Duodenal mucosa (tissue), 2 donors: ENCODE data around the gene PGC.

Source experiments
- H3K27ac ChIP-seq: one replicate; pipeline ENCODE4 v1.7.0; 2013; ENCODE audit warnings: low read depth, low read length
- H3K27me3 ChIP-seq, 2 donors: one replicate each; pipeline ENCODE4 v1.7.0; 2013; ENCODE audit warnings: low read length in 2 of 2, control low read depth in 1 of 2; ENCODE audit not compliant: insufficient read depth in 2 of 2, control insufficient read depth in 1 of 2
- H3K36me3 ChIP-seq, 2 donors: one replicate each; pipeline ENCODE4 v1.7.0; 2013; ENCODE audit warnings: low read length in 2 of 2, control low read depth in 1 of 2; ENCODE audit not compliant: insufficient read depth in 2 of 2, control insufficient read depth in 1 of 2
- H3K4me1 ChIP-seq, 2 donors: one replicate each; pipeline ENCODE4 v1.7.0; 2013; ENCODE audit warnings: low read length in 2 of 2, control low read depth in 1 of 2; ENCODE audit not compliant: insufficient read depth in 2 of 2, control insufficient read depth in 1 of 2
- H3K4me3 ChIP-seq, 2 donors: one replicate each; pipeline ENCODE4 v1.7.0; 2013; ENCODE audit warnings: low read length in 2 of 2, low read depth in 1 of 2
- H3K9ac ChIP-seq, 2 donors: one replicate each; pipeline ENCODE4 v1.7.0; 2013; ENCODE audit warnings: low read length in 2 of 2, low read depth in 1 of 2
- H3K9me3 ChIP-seq, 2 donors: one replicate each; pipeline ENCODE4 v1.7.0; 2013; ENCODE audit warnings: low read length in 2 of 2, control low read depth in 1 of 2; ENCODE audit not compliant: control insufficient read depth in 1 of 2

Gene PGC

GRCh38 chr6:41747256-41748101, at the start of gene PGC:
Gene PGC (minus strand): TSS chr6:41747397. CDS start chr6:41747334, 63 bp downstream.
- H3K9ac ChIP-seq, result no peak within 1 kb of the TSS
- no peak within 1 kb of the TSS for H3K27ac ChIP-seq
- no peaks in the 10 kb centered on the region for H3K36me3 ChIP-seq
- H3K27me3 ChIP-seq, result no peaks in the 10 kb centered on the region
- H3K9me3 ChIP-seq, result no peaks in the 10 kb centered on the region
- H3K4me3 ChIP-seq, result no peak within 1 kb of the TSS
- H3K4me1 ChIP-seq, result no peaks in the 10 kb centered on the region

GRCh38 chr6:41796474-41796873, 49.3 kb upstream of the PGC start:
- no peaks in the 10 kb centered on the region for H3K27me3 ChIP-seq
- no peak overlapping the region for H3K9ac ChIP-seq
- no peak overlapping the region for H3K27ac ChIP-seq
- peaks cover 0 to 26% of the 10 kb centered on the region in 2 donors for H3K36me3 ChIP-seq
- no peak overlapping the region for H3K4me3 ChIP-seq
- no peaks in the 10 kb centered on the region for H3K4me1 ChIP-seq
- no peaks in the 10 kb centered on the region for H3K9me3 ChIP-seq

- no peaks in the 10 kb centered on the region for H3K9me3 ChIP-seq
- no peaks in the 10 kb centered on the region for H3K27me3 ChIP-seq
- peaks cover 6 to 7% of the 10 kb centered on the region in 2 donors for H3K4me1 ChIP-seq
- no peak overlapping the region for H3K4me3 ChIP-seq
- H3K27ac ChIP-seq, result no peak overlapping the region
- H3K9ac ChIP-seq, result no peak overlapping the region
- peaks cover 13 to 50% of the 10 kb centered on the region in 2 donors for H3K36me3 ChIP-seq
Measured at GRCh38 chr6:41791984-41792383, 44.8 kb upstream of the PGC start.

- no peak overlapping the region for H3K9ac ChIP-seq
- no peak overlapping the region for H3K27ac ChIP-seq
- no peak overlapping the region for H3K4me3 ChIP-seq
- peaks cover 13 to 50% of the 10 kb centered on the region in 2 donors for H3K36me3 ChIP-seq
- no peaks in the 10 kb centered on the region for H3K27me3 ChIP-seq
- no peaks in the 10 kb centered on the region for H3K9me3 ChIP-seq
- peaks cover 6 to 7% of the 10 kb centered on the region in 2 donors for H3K4me1 ChIP-seq
Measured at GRCh38 chr6:41791305-41791704, 44.1 kb upstream of the PGC start.

GRCh38 chr6:41790045-41790444, 42.8 kb upstream of the PGC start:
- Histone ChIP-seq H3K4me1 (peaks cover 18 to 19% of the 10 kb centered on the region in 2 donors), H3K36me3 (peaks cover 13 to 42% of the 10 kb centered on the region in 2 donors), H3K27ac (no peak overlapping the region), H3K27me3 (no peaks in the 10 kb centered on the region), H3K9ac (no peak overlapping the region), H3K4me3 (no peak overlapping the region), H3K9me3 (no peaks in the 10 kb centered on the region)

- H3K9me3 ChIP-seq, result no peaks in the 10 kb centered on the region
- H3K4me3 ChIP-seq, result no peak overlapping the region
Measured at GRCh38 chr6:41789390-41789724, 42.2 kb upstream of the PGC start.

GRCh38 chr6:41787219-41787917, 40.2 kb upstream of the PGC start, which contains the start of gene TOMM6:
Gene TOMM6 (plus strand): TSS chr6:41787694. CDS start chr6:41787698, 4 bp downstream.
- peak within 1 kb of the TSS; percentile 94 for H3K27ac ChIP-seq
- H3K4me1 ChIP-seq, result peaks cover 31 to 38% of the 10 kb centered on the region in 2 donors
- no peaks in the 10 kb centered on the region for H3K9me3 ChIP-seq
- H3K36me3 ChIP-seq, result peaks cover 13 to 34% of the 10 kb centered on the region in 2 donors
- no peaks in the 10 kb centered on the region for H3K27me3 ChIP-seq
- peak within 1 kb of the TSS; percentile 89 to 100 for H3K4me3 ChIP-seq
- peak within 1 kb of the TSS; percentile 88 to 91 for H3K9ac ChIP-seq

More at GRCh38 chr6:41789390-41789724, 42.2 kb upstream of the PGC start:
- Histone ChIP-seq H3K27ac (no peak overlapping the region), H3K4me1 (peaks cover 25 to 26% of the 10 kb centered on the region in 2 donors), H3K36me3 (peaks cover 13 to 36% of the 10 kb centered on the region in 2 donors), H3K9ac (no peak overlapping the region), H3K27me3 (no peaks in the 10 kb centered on the region)

- Histone ChIP-seq H3K27ac (peak overlapping the region; percentile 94), H3K9ac (peak overlapping the region; percentile 88 to 91), H3K36me3 (peaks cover 13 to 26% of the 10 kb centered on the region in 2 donors), H3K9me3 (no peaks in the 10 kb centered on the region), H3K27me3 (no peaks in the 10 kb centered on the region), H3K4me3 (peak overlapping the region; percentile 89 to 100), H3K4me1 (peaks cover 31 to 38% of the 10 kb centered on the region in 2 donors)
Measured at GRCh38 chr6:41786451-41787218, 39.4 kb upstream of the PGC start.

GRCh38 chr6:41785689-41786450, 38.7 kb upstream of the PGC start:
- Histone ChIP-seq H3K27ac (no peak overlapping the region), H3K27me3 (no peaks in the 10 kb centered on the region), H3K4me1 (peaks cover 37 to 46% of the 10 kb centered on the region in 2 donors), H3K9ac (peak overlapping the region; percentile 33 to 57), H3K9me3 (no peaks in the 10 kb centered on the region), H3K4me3 (peak overlapping the region; percentile 89 to 100), H3K36me3 (peaks cover 13 to 20% of the 10 kb centered on the region in 2 donors)
